PC-3 (cell line): ENCODE measurements around the gene DMD.

Source experiments
- EZH2 ChIP-seq: fragments of 300-600 bp; sonication (generic); IDR thresholded peaks from one replicate; pipeline ENCODE4 v1.6.1; 2017; ENCODE audit warnings: antibody characterized with exemption, mild to moderate bottlenecking, low read length; ENCODE audit not compliant: unreplicated experiment
- EZH2phosphoT487 ChIP-seq: fragments of 300-600 bp; sonication (generic); IDR thresholded peaks from 2 replicates; pipeline ENCODE4 v1.6.1; 2018; ENCODE audit warnings: mild to moderate bottlenecking, antibody characterized with exemption, low read length, borderline replicate concordance
- TF ChIP-seq, protein P1 (sequence below): fragments of 300-600 bp; sonication (generic); conservative IDR thresholded peaks from 2 replicates; pipeline ENCODE4 v1.5.1; 2017; ENCODE audit warnings: antibody characterized with exemption, low read depth, mild to moderate bottlenecking, low read length

DNA sequence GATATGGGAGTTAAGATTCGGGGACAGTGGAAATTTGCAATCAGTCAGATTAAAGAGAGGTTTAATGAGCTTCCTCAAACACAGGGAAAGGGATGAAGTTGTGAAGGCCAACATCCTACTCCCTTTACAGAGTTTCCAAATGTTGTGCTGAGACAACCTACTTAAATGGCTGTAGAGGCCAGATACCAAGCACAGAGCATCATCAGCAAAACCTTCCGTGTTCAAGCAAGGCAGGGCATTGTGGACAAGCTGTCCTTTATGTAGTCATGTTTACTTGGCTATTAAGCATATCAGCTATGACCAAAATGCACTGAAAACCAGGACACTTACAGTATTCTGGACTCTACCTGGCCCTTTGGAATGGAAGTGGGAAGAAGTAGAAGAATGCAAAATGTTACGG, 197.3 kb downstream of the DMD start:
- TF ChIP-seq, protein P1, sequence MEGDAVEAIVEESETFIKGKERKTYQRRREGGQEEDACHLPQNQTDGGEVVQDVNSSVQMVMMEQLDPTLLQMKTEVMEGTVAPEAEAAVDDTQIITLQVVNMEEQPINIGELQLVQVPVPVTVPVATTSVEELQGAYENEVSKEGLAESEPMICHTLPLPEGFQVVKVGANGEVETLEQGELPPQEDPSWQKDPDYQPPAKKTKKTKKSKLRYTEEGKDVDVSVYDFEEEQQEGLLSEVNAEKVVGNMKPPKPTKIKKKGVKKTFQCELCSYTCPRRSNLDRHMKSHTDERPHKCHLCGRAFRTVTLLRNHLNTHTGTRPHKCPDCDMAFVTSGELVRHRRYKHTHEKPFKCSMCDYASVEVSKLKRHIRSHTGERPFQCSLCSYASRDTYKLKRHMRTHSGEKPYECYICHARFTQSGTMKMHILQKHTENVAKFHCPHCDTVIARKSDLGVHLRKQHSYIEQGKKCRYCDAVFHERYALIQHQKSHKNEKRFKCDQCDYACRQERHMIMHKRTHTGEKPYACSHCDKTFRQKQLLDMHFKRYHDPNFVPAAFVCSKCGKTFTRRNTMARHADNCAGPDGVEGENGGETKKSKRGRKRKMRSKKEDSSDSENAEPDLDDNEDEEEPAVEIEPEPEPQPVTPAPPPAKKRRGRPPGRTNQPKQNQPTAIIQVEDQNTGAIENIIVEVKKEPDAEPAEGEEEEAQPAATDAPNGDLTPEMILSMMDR, result no peak
- TF ChIP-seq EZH2 (no peak), EZH2phosphoT487 (no peak)
